Measurements from ENCODE around the gene PMM2.

The PMM2 gene

GRCh38 chr16:8850279-8850885, 52.7 kb downstream of the PMM2 start:
- no peak for DNase-seq (ENCODE audit: low read depth in 2 of 2)

GRCh38 chr16:8851761-8852403, 54.2 kb downstream of the PMM2 start:
- DNase-seq (ENCODE audit: low read depth in 2 of 2), result no peak

GRCh38 chr16:8852534-8852933, 54.9 kb downstream of the PMM2 start:
- DNase-seq (ENCODE audit: low read depth in 2 of 2), result no peak

GRCh38 chr16:8853150-8853549, 55.5 kb downstream of the PMM2 start:
- no peak for DNase-seq (ENCODE audit: low read depth in 2 of 2)

GRCh38 chr16:8853611-8854010, 56.0 kb downstream of the PMM2 start:
- no peak for DNase-seq (ENCODE audit: low read depth in 2 of 2)

- no peak for DNase-seq (ENCODE audit: low read depth in 2 of 2)
These were observed 56.8 kb downstream of the PMM2 start for GRCh38 chr16:8854298-8854948.

- no peak for DNase-seq (ENCODE audit: low read depth in 2 of 2)
These were observed 57.6 kb downstream of the PMM2 start for GRCh38 chr16:8855051-8855786.

GRCh38 chr16:8855972-8856371, 58.3 kb downstream of the PMM2 start:
- DNase-seq (ENCODE audit: low read depth in 2 of 2), result no peak

- no peak for DNase-seq (ENCODE audit: low read depth in 2 of 2)
These were observed 61.6 kb downstream of the PMM2 start for GRCh38 chr16:8858994-8859912.

GRCh38 chr16:8859913-8860881, 62.6 kb downstream of the PMM2 start:
- no peak for DNase-seq (ENCODE audit: low read depth in 2 of 2)

- no peak for DNase-seq (ENCODE audit: low read depth in 2 of 2)
These were observed 64.1 kb downstream of the PMM2 start for GRCh38 chr16:8861563-8862308.

GRCh38 chr16:8862309-8863130, 64.9 kb downstream of the PMM2 start:
- no peak for DNase-seq (ENCODE audit: low read depth in 2 of 2)

- no peak for DNase-seq (ENCODE audit: low read depth in 2 of 2)
These were observed 66.2 kb downstream of the PMM2 start for GRCh38 chr16:8863594-8864424.

GRCh38 chr16:8864480-8865110, 67.0 kb downstream of the PMM2 start:
- DNase-seq (ENCODE audit: low read depth in 2 of 2), result no peak

- DNase-seq (ENCODE audit: low read depth in 2 of 2), result no peak
These were observed 67.7 kb downstream of the PMM2 start for GRCh38 chr16:8865145-8865882.

GRCh38 chr16:8866118-8866883, 68.7 kb downstream of the PMM2 start:
- no peak for DNase-seq (ENCODE audit: low read depth in 2 of 2)
